Measurements from ENCODE around the gene PNPLA7.
"Not testable (repeated sequence)": the region's sequence is repeated elsewhere in the genome, so short reads cannot be mapped to it uniquely, and the experiment has no call there.

Gene PNPLA7

GRCh38 chr9:137511758-137512463, 38.3 kb downstream of the PNPLA7 start:
- DNase-seq = no peak

- not testable (repeated sequence) for DNase-seq
Observed at GRCh38 chr9:137511126-137511525, 39.1 kb downstream of the PNPLA7 start.

GRCh38 chr9:137509198-137509597, 41.0 kb downstream of the PNPLA7 start:
- DNase-seq = no peak

- no peak for DNase-seq
Observed at GRCh38 chr9:137506702-137507171, 43.5 kb downstream of the PNPLA7 start.

GRCh38 chr9:137506274-137506673, 43.9 kb downstream of the PNPLA7 start:
- DNase-seq = no peak

GRCh38 chr9:137505421-137506140, 44.6 kb downstream of the PNPLA7 start:
- no peak for DNase-seq

GRCh38 chr9:137504432-137504777, 45.8 kb downstream of the PNPLA7 start:
- DNase-seq = no peak

- no peak for DNase-seq
Observed at GRCh38 chr9:137502008-137502911, 47.9 kb downstream of the PNPLA7 start.

- no peak for DNase-seq
Observed at GRCh38 chr9:137501457-137501856, 48.7 kb downstream of the PNPLA7 start.

- no peak for DNase-seq
Observed at GRCh38 chr9:137500666-137501397, 49.4 kb downstream of the PNPLA7 start.

- no peak for DNase-seq
Observed at GRCh38 chr9:137499858-137500661, 50.1 kb downstream of the PNPLA7 start.

- DNase-seq = no peak
Observed at GRCh38 chr9:137499416-137499815, 50.8 kb downstream of the PNPLA7 start.

GRCh38 chr9:137498720-137499150, 51.5 kb downstream of the PNPLA7 start:
- no peak for DNase-seq

- DNase-seq = no peak
Observed at GRCh38 chr9:137497921-137498719, 52.1 kb downstream of the PNPLA7 start.

GRCh38 chr9:137496601-137497375, 53.4 kb downstream of the PNPLA7 start:
- DNase-seq = no peak

GRCh38 chr9:137494550-137495351, 55.5 kb downstream of the PNPLA7 start:
- no peak for DNase-seq

- DNase-seq = no peak
Observed at GRCh38 chr9:137494104-137494544, 56.1 kb downstream of the PNPLA7 start.

- no peak for DNase-seq
Observed at GRCh38 chr9:137493364-137494103, 56.7 kb downstream of the PNPLA7 start.
